Panc1 (cell line): ENCODE measurements around the gene CHSY1. TPM values are rescaled to one million over a fixed set of nuclear protein-coding genes. Genes with fewer than 3 reads are reported as not detected.

Source experiments
- ATAC-seq: fragments of 200-7000 bp; cut with Tn5 transposase; 2 replicates; pipeline ENCODE4 v1.9.1; 2020; ENCODE audit warnings: mild to moderate bottlenecking, moderate library complexity
- BruUV-seq: library from RNA; stranded (reverse); fragments of 400-500 nt; replicated peaks from 2 replicates; lab custom pipeline; 2021; lab: Mats Ljungman, UMichigan
- CTCF ChIA-PET: fragments of 300-600 bp; sonication (Branson Sonifier 250); formaldehyde crosslinking; loops from one replicate; lab custom pipeline; 2022; ENCODE audit warnings: antibody characterized with exemption; lab: Charles Lee
- POLR2A ChIA-PET: fragments of 300-600 bp; sonication (Branson Sonifier 250); formaldehyde crosslinking; loops from one replicate; lab custom pipeline; 2022; ENCODE audit warnings: antibody characterized with exemption; lab: Charles Lee
- DNase-seq: peaks from one replicate; pipeline ENCODE4 v3.0.0-alpha.2; 2010; ENCODE audit warnings: low read depth, low spot score
- H3K27ac ChIP-seq: 2 replicates; pipeline ENCODE4 v1.5.1; 2011; ENCODE audit warnings: mild to moderate bottlenecking, low read length, inconsistent platforms
- H3K27me3 ChIP-seq: fragments of 200-500 bp; sonication (Bioruptor generic); 2 replicates; pipeline ENCODE4 v1.6.0; 2014; ENCODE audit warnings: low read length, inconsistent platforms; ENCODE audit not compliant: control insufficient read depth, insufficient read depth
- H3K36me3 ChIP-seq: fragments of 200-500 bp; sonication (Bioruptor generic); 2 replicates; pipeline ENCODE4 v1.5.1; 2014; ENCODE audit warnings: inconsistent platforms, mild to moderate bottlenecking, low read length, moderate library complexity; ENCODE audit not compliant: control insufficient read depth, insufficient read depth
- H3K4me1 ChIP-seq: 2 replicates; pipeline ENCODE4 v1.5.1; 2011; ENCODE audit warnings: inconsistent platforms, mild to moderate bottlenecking, low read length, moderate library complexity; ENCODE audit not compliant: control insufficient read depth, insufficient read depth
- H3K4me3 ChIP-seq, 2 experiments: 2 replicates each; pipeline ENCODE4 v1.5.1; 2011 to 2012; ENCODE audit warnings: low read depth in 2 of 2, low read length in 2 of 2, mild to moderate bottlenecking in 2 of 2, inconsistent platforms in 1 of 2, moderate library complexity in 1 of 2
- H3K9me3 ChIP-seq: fragments of 200-500 bp; sonication (Bioruptor generic); 2 replicates; pipeline ENCODE4 v1.5.1; 2014; ENCODE audit warnings: low read depth, mild to moderate bottlenecking, inconsistent platforms, low read length, moderate library complexity; ENCODE audit not compliant: control insufficient read depth, insufficient read depth
- POLR2AphosphoS5 ChIP-seq: IDR thresholded peaks from 2 replicates; pipeline ENCODE4 v1.6.1; 2012; ENCODE audit warnings: mild to moderate bottlenecking, low read depth, low read length, moderate library complexity
- SIN3A ChIP-seq: IDR thresholded peaks from 2 replicates; pipeline ENCODE4 v1.6.1; 2012; ENCODE audit warnings: low read depth, mild to moderate bottlenecking, low read length, moderate library complexity, borderline replicate concordance; ENCODE audit not compliant: insufficient read depth
- TCF7L2 ChIP-seq: IDR thresholded peaks from 2 replicates; pipeline ENCODE4 v1.6.1; 2011; ENCODE audit warnings: mild to moderate bottlenecking, low read depth, low read length, inconsistent platforms
- in situ Hi-C: cut with HindIII; loops from 2 replicates; pipeline ENCODE4 v1.10.0; 2016; ENCODE audit warnings: low sequenced_read_pairs, low pct_unique_long_range_greater_than_20kb
- intact Hi-C: fragments of 100-400 bp; cut with micrococcal nuclease; formaldehyde crosslinking; loops from one replicate; pipeline ENCODE4 v1.10.0; 2022; ENCODE audit not compliant: unreplicated experiment
- total RNA-seq: library from RNA; stranded (reverse); gene quantifications from one replicate; pipeline ENCODE4 v1.2.1, GENCODE V29; 2021; ENCODE audit not compliant: unreplicated experiment
- TF ChIP-seq, protein P1 (sequence below), 2 experiments: IDR thresholded peaks; 2 replicates each; pipeline ENCODE4 v1.6.1; 2011 to 2012; ENCODE audit warnings: low read depth in 2 of 2, control low read depth in 1 of 2, low read length in 1 of 2, mild to moderate bottlenecking in 1 of 2, moderate library complexity in 1 of 2; ENCODE audit not compliant: insufficient read depth in 1 of 2
- TF ChIP-seq, protein P2 (sequence below): fragments of 450-650 bp; IDR thresholded peaks from 2 replicates; pipeline ENCODE4 v1.5.1; 2017; ENCODE audit warnings: mild to moderate bottlenecking

Gene CHSY1
- total RNA-seq, 1 experiment from 2014 or later: 50.8 TPM

GRCh38 chr15:101246824-101247745 is 4.8 kb downstream of the CHSY1 start:
- Histone ChIP-seq H3K4me3 (no peak overlapping the region), H3K4me1 (peaks cover 74% of the 10 kb centered on the region), H3K27ac (no peak overlapping the region), H3K27me3 (no peaks in the 10 kb centered on the region), H3K36me3 (peaks cover 4% of the 10 kb centered on the region; the same call in 1 of the 2 replicates), H3K9me3 (no peaks in the 10 kb centered on the region)
- TF ChIP-seq POLR2AphosphoS5 (no peak), SIN3A (no peak), TCF7L2 (no peak)
- TF ChIP-seq, protein P1, sequence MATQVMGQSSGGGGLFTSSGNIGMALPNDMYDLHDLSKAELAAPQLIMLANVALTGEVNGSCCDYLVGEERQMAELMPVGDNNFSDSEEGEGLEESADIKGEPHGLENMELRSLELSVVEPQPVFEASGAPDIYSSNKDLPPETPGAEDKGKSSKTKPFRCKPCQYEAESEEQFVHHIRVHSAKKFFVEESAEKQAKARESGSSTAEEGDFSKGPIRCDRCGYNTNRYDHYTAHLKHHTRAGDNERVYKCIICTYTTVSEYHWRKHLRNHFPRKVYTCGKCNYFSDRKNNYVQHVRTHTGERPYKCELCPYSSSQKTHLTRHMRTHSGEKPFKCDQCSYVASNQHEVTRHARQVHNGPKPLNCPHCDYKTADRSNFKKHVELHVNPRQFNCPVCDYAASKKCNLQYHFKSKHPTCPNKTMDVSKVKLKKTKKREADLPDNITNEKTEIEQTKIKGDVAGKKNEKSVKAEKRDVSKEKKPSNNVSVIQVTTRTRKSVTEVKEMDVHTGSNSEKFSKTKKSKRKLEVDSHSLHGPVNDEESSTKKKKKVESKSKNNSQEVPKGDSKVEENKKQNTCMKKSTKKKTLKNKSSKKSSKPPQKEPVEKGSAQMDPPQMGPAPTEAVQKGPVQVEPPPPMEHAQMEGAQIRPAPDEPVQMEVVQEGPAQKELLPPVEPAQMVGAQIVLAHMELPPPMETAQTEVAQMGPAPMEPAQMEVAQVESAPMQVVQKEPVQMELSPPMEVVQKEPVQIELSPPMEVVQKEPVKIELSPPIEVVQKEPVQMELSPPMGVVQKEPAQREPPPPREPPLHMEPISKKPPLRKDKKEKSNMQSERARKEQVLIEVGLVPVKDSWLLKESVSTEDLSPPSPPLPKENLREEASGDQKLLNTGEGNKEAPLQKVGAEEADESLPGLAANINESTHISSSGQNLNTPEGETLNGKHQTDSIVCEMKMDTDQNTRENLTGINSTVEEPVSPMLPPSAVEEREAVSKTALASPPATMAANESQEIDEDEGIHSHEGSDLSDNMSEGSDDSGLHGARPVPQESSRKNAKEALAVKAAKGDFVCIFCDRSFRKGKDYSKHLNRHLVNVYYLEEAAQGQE (IDR thresholded peaks at IDR 0.05; ENCODE audit: insufficient read depth in 1 of 2, low read depth in 2 of 2, low read length in 1 of 2): no peak
- TF ChIP-seq, protein P2, sequence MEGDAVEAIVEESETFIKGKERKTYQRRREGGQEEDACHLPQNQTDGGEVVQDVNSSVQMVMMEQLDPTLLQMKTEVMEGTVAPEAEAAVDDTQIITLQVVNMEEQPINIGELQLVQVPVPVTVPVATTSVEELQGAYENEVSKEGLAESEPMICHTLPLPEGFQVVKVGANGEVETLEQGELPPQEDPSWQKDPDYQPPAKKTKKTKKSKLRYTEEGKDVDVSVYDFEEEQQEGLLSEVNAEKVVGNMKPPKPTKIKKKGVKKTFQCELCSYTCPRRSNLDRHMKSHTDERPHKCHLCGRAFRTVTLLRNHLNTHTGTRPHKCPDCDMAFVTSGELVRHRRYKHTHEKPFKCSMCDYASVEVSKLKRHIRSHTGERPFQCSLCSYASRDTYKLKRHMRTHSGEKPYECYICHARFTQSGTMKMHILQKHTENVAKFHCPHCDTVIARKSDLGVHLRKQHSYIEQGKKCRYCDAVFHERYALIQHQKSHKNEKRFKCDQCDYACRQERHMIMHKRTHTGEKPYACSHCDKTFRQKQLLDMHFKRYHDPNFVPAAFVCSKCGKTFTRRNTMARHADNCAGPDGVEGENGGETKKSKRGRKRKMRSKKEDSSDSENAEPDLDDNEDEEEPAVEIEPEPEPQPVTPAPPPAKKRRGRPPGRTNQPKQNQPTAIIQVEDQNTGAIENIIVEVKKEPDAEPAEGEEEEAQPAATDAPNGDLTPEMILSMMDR: no peak
- in situ Hi-C loops (no loop called here), intact Hi-C loops (no loop called here)
- POLR2A ChIA-PET: no interaction called here
- DNase-seq (no peak), ATAC-seq (no peak)
- no TSS peak for BruUV-seq
- CTCF ChIA-PET: no interaction called here

DNA sequence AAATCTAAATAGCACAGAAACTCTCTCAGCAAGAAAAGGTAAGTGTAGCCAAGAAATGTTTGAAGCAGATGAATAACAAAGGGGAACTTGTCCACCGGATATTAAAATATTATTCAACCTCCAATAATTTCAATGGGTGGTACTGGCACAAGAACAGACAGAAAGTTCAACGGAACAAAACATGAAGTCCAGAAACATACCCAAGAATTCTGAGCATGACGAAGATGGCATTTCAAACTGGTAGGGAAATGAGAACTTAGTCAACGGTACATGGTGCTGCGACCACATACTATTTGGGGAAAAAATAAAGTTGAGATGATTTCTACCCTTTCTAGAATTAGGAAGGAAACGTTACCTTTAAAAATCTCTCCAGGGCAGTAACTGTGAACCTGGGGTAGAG is 5.5 kb downstream of the CHSY1 start:
- peaks cover 4% of the 10 kb centered on the region; the same call in 1 of the 2 replicates for H3K36me3 ChIP-seq
- no peak for DNase-seq
- H3K4me1 ChIP-seq: peaks cover 80% of the 10 kb centered on the region
- in situ Hi-C loops (no loop called here), intact Hi-C loops (no loop called here)
- no TSS peak for BruUV-seq
- ChIA-PET CTCF (no interaction called here), POLR2A (interaction anchor here (0.6 kb wide), 1 partner anchor 33 kb away, joined by 5 read pairs; no protein-coding TSS in a partner anchor)
- H3K27ac ChIP-seq: no peak overlapping the region
- no peaks in the 10 kb centered on the region for H3K27me3 ChIP-seq
- no peak for ATAC-seq
- H3K9me3 ChIP-seq: no peaks in the 10 kb centered on the region
- H3K4me3 ChIP-seq: no peak overlapping the region
- TF ChIP-seq, protein P2: no peak
- TF ChIP-seq POLR2AphosphoS5: no peak
- TF ChIP-seq, protein P1 (IDR thresholded peaks at IDR 0.05; ENCODE audit: insufficient read depth in 1 of 2, low read depth in 2 of 2, low read length in 1 of 2): no peak
- TF ChIP-seq SIN3A: no peak
- no peak for TF ChIP-seq TCF7L2
